Measurements from ENCODE around the gene SLC5A5.

The SLC5A5 gene

DNA sequence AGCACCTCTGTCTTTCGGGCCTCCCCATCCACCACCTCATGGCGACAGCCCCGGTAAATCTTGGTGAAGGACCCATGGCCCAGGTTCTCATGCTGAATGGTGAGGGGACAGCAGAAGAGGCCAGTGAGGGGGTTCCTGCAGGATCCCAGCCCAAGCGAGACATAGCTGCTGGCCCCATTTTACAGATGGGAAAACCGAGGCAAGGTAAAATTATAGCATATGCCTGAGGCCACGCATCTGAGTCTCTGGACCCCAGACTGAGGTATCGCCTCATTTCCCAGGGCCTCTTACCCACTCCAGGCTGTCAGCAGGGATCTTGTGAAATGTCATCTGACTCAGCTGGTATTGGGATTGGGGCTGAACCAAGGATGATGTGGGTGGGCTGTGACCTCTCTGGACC, 33.8 kb upstream of the SLC5A5 start:
- Histone ChIP-seq H4K20me1 (ENCODE audit: insufficient read depth, low read length) (no peaks in the 10 kb centered on the region), H2AFZ (ENCODE audit: low read depth, low read length) (no peak overlapping the region), H3K9ac (ENCODE audit: low read length) (no peak overlapping the region), H3K9me3 (ENCODE audit: insufficient read depth, low read length) (no peaks in the 10 kb centered on the region), H3K4me3 (ENCODE audit: low read length) (no peak overlapping the region), H3K4me1 (ENCODE audit: low read length) (no peaks in the 10 kb centered on the region), H3K36me3 (replicated peaks; ENCODE audit: low read depth, low read length) (peaks cover 63% of the 10 kb centered on the region), H3K27ac (ENCODE audit: low read length) (no peak overlapping the region), H3K79me2 (ENCODE audit: low read length) (no peaks in the 10 kb centered on the region), H3K4me2 (ENCODE audit: low read length) (no peak overlapping the region), H3K27me3 (ENCODE audit: low read depth, low read length) (no peaks in the 10 kb centered on the region)
- no peak for TF ChIP-seq EZH2phosphoT487 (IDR thresholded peaks at IDR 0.05; ENCODE audit: low read depth)
- TF ChIP-seq, protein P1, sequence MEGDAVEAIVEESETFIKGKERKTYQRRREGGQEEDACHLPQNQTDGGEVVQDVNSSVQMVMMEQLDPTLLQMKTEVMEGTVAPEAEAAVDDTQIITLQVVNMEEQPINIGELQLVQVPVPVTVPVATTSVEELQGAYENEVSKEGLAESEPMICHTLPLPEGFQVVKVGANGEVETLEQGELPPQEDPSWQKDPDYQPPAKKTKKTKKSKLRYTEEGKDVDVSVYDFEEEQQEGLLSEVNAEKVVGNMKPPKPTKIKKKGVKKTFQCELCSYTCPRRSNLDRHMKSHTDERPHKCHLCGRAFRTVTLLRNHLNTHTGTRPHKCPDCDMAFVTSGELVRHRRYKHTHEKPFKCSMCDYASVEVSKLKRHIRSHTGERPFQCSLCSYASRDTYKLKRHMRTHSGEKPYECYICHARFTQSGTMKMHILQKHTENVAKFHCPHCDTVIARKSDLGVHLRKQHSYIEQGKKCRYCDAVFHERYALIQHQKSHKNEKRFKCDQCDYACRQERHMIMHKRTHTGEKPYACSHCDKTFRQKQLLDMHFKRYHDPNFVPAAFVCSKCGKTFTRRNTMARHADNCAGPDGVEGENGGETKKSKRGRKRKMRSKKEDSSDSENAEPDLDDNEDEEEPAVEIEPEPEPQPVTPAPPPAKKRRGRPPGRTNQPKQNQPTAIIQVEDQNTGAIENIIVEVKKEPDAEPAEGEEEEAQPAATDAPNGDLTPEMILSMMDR (IDR thresholded peaks at IDR 0.05; ENCODE audit: low read depth, low read length) = no peak

DNA sequence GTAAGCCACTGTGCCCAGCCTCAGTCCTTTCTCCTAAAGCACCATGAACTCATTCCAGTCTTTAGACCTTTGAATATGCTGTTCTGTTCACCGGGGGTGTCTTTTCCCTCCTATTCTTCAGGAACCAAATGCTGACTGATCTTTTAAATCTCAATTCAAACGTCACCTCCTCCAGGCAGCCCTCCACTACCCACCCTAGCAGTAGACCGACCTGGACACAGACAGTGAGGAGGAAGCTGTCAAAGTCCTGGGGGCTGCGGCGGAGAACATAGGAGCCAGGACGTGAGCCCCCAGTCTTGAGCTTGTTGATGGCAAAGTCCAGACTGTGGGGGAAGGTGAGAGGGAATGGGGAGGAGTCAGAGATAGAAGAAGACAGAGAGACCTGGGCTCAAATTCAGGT, 31.7 kb upstream of the SLC5A5 start:
- Histone ChIP-seq H4K20me1 (ENCODE audit: insufficient read depth, low read length) (peaks cover 7% of the 10 kb centered on the region; the same call in 1 of the 2 replicates), H3K79me2 (ENCODE audit: low read length) (peaks cover 14% of the 10 kb centered on the region), H3K9me3 (ENCODE audit: insufficient read depth, low read length) (no peaks in the 10 kb centered on the region), H3K9ac (ENCODE audit: low read length) (no peak overlapping the region), H3K4me3 (ENCODE audit: low read length) (no peak overlapping the region), H3K36me3 (replicated peaks; ENCODE audit: low read depth, low read length) (peaks cover 67% of the 10 kb centered on the region), H2AFZ (ENCODE audit: low read depth, low read length) (no peak overlapping the region), H3K4me1 (ENCODE audit: low read length) (no peaks in the 10 kb centered on the region), H3K27ac (ENCODE audit: low read length) (no peak overlapping the region), H3K27me3 (ENCODE audit: low read depth, low read length) (no peaks in the 10 kb centered on the region), H3K4me2 (ENCODE audit: low read length) (no peak overlapping the region)
- no peak for TF ChIP-seq EZH2phosphoT487 (IDR thresholded peaks at IDR 0.05; ENCODE audit: low read depth)
- TF ChIP-seq, protein P1 (IDR thresholded peaks at IDR 0.05; ENCODE audit: low read depth, low read length) = no peak

DNA sequence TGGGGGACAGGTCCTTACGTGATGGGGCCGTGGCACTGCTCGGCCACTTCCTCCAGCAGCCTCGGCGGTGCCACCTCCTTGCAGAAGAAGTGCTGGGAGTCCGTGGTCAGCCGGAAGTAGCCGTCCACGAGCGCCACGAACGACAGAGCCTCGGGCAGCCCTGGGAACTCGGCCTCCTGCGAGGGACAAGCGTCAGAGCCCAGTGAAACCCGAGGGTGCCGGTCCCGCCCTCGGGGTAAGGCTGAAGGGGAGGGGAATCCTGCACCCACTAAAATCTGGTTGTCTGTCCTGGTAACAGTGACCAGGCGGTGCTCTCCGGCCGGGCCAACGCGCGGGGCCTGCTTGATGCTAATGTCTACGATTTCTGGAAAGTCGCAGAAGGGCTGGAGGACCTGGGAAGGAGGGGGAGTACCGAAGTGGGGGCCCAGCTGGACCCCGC, 30.4 kb upstream of the SLC5A5 start:
- H3K4me2 ChIP-seq (ENCODE audit: low read length) = no peak overlapping the region
- no peak overlapping the region for H2AFZ ChIP-seq (ENCODE audit: low read depth, low read length)

DNA sequence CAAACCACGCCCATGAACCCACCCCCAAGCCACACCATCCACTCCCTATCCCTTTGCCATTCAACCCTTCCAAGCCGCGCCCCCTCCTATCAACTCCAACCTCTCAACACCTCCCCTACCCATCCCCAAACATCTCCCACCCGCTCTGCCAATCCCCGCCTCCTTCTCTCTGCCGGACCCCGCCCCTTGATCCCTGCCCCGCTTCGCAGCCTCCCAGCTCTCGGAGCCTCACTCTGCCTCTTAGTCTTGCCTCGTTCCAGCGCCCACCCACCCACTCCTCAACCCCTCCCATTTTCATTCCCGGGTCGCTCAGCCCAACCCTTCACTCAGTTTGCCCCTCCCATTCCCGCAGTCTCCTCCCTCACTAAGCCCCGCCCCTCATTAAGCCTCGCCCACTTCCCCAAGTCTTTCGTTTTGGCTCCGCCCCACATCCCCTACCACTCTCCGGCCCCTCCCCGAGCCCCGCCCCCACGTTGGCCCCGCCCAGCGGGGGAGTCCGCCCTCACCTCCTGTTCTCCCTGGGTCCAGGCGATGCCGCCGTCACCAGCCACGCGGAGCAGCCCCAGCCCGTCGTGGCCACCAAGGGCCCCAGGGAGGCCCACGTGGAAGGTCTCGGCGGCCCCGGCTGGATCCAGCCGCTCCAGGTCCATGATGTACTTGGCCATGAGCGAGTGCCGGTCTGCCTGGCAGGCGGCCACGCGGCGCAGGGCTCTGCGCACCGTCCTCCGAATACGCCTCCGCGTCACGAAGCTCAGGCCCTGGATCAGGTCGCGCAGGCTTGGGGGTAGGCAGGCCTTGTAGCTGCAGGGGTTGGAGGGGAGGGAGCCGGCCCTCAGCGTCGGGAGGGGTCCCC, 29.7 kb upstream of the SLC5A5 start:
- no peak overlapping the region for H3K9ac ChIP-seq (ENCODE audit: low read length)

More for the DNA sequence above, 30.4 kb upstream of the SLC5A5 start:
- H3K79me2 ChIP-seq (ENCODE audit: low read length) = peaks cover 27% of the 10 kb centered on the region
- H3K9ac ChIP-seq (ENCODE audit: low read length) = no peak overlapping the region
- no peak overlapping the region for H3K4me3 ChIP-seq (ENCODE audit: low read length)
- TF ChIP-seq EZH2phosphoT487 (IDR thresholded peaks at IDR 0.05; ENCODE audit: low read depth) = no peak
- TF ChIP-seq, protein P1 (IDR thresholded peaks at IDR 0.05; ENCODE audit: low read depth, low read length) = no peak
- H3K27ac ChIP-seq (ENCODE audit: low read length) = no peak overlapping the region
- H3K36me3 ChIP-seq (replicated peaks; ENCODE audit: low read depth, low read length) = peaks cover 63% of the 10 kb centered on the region
- H3K9me3 ChIP-seq (ENCODE audit: insufficient read depth, low read length) = no peaks in the 10 kb centered on the region
- H3K27me3 ChIP-seq (ENCODE audit: low read depth, low read length) = no peaks in the 10 kb centered on the region
- H4K20me1 ChIP-seq (ENCODE audit: insufficient read depth, low read length) = peaks cover 7% of the 10 kb centered on the region; the same call in 1 of the 2 replicates
- H3K4me1 ChIP-seq (ENCODE audit: low read length) = no peaks in the 10 kb centered on the region; the same call in 1 of the 2 replicates

More for the DNA sequence above, 29.7 kb upstream of the SLC5A5 start:
- peaks cover 59% of the 10 kb centered on the region for H3K36me3 ChIP-seq (replicated peaks; ENCODE audit: low read depth, low read length)
- peaks cover 34% of the 10 kb centered on the region for H3K79me2 ChIP-seq (ENCODE audit: low read length)
- H3K9me3 ChIP-seq (ENCODE audit: insufficient read depth, low read length) = no peaks in the 10 kb centered on the region
- H2AFZ ChIP-seq (ENCODE audit: low read depth, low read length) = no peak overlapping the region
- no peak overlapping the region for H3K4me3 ChIP-seq (ENCODE audit: low read length)
- TF ChIP-seq, protein P1 (IDR thresholded peaks at IDR 0.05; ENCODE audit: low read depth, low read length) = no peak
- TF ChIP-seq EZH2phosphoT487 (IDR thresholded peaks at IDR 0.05; ENCODE audit: low read depth) = no peak
- no peaks in the 10 kb centered on the region for H3K27me3 ChIP-seq (ENCODE audit: low read depth, low read length)
- no peak overlapping the region for H3K27ac ChIP-seq (ENCODE audit: low read length)
- H4K20me1 ChIP-seq (ENCODE audit: insufficient read depth, low read length) = peaks cover 7% of the 10 kb centered on the region; the same call in 1 of the 2 replicates
- H3K4me2 ChIP-seq (ENCODE audit: low read length) = no peak overlapping the region
- peaks cover 2% of the 10 kb centered on the region for H3K4me1 ChIP-seq (ENCODE audit: low read length)
